Neural cell (in vitro differentiated cells): ENCODE data around the gene NES. TPM values are rescaled to one million over a fixed set of nuclear protein-coding genes. Genes with fewer than 3 reads are reported as not detected.

Experiments
- H2AFZ ChIP-seq: fragments of 200-600, 300-800 bp; sonication (generic), shearing (Covaris generic); 2 replicates; pipeline ENCODE4 v1.6.0; 2014; ENCODE audit warnings: low read depth, mild to moderate bottlenecking, antibody characterized with exemption, low read length, moderate library complexity
- H3F3A ChIP-seq: fragments of 200-600 bp; shearing (Covaris generic); 2 replicates; pipeline ENCODE4 v1.6.1; 2016; ENCODE audit warnings: mild to moderate bottlenecking, moderate library complexity, mixed read lengths, antibody characterized with exemption, low read length; ENCODE audit not compliant: insufficient read depth, poor library complexity, severe bottlenecking
- H3K27ac ChIP-seq: fragments of 200-600, 300-800 bp; sonication (generic), shearing (Covaris generic); 2 replicates; pipeline ENCODE4 v1.5.1; 2014; ENCODE audit warnings: mild to moderate bottlenecking, low read length, moderate library complexity
- H3K27me3 ChIP-seq: fragments of 300-800, 200-600 bp; sonication (generic), shearing (Covaris generic); 2 replicates; pipeline ENCODE4 v1.6.0; 2014; ENCODE audit warnings: mild to moderate bottlenecking, low read depth, low read length, moderate library complexity; ENCODE audit not compliant: insufficient read depth
- H3K36me3 ChIP-seq: fragments of 300-800, 200-600 bp; sonication (generic), shearing (Covaris generic); 2 replicates; pipeline ENCODE4 v1.5.1; 2014; ENCODE audit warnings: mild to moderate bottlenecking, antibody characterized with exemption, low read length, moderate library complexity; ENCODE audit not compliant: insufficient read depth
- H3K4me2 ChIP-seq: fragments of 300-800, 200-600 bp; sonication (generic), shearing (Covaris generic); 2 replicates; pipeline ENCODE4 v1.6.0; 2014; ENCODE audit warnings: mild to moderate bottlenecking, low read length
- H3K4me3 ChIP-seq: fragments of 300-800, 200-600 bp; sonication (generic), shearing (Covaris generic); 2 replicates; pipeline ENCODE4 v1.5.1; 2014; ENCODE audit warnings: mild to moderate bottlenecking, low read length, moderate library complexity
- H3K79me2 ChIP-seq: fragments of 200-600 bp; shearing (Covaris generic); replicated peaks from 2 replicates; pipeline ENCODE4 v1.6.0; 2014; ENCODE audit warnings: mild to moderate bottlenecking, low read length, moderate library complexity; ENCODE audit not compliant: insufficient read depth
- H3K9ac ChIP-seq: fragments of 300-800, 200-600 bp; sonication (generic), shearing (Covaris generic); 2 replicates; pipeline ENCODE4 v1.6.1; 2016; ENCODE audit warnings: mild to moderate bottlenecking, low read length, mixed read lengths
- H3K9me2 ChIP-seq: fragments of 200-600 bp; shearing (Covaris generic); 2 replicates; pipeline ENCODE4 v1.6.1; 2016; ENCODE audit warnings: mild to moderate bottlenecking, low read length, mixed read lengths; ENCODE audit not compliant: insufficient read depth
- H3K9me3 ChIP-seq: fragments of 200-600, 300-800 bp; sonication (generic), shearing (Covaris generic); 2 replicates; pipeline ENCODE4 v1.6.1; 2016; ENCODE audit warnings: mild to moderate bottlenecking, mixed run types, low read length, moderate library complexity, mixed read lengths
- H4K20me1 ChIP-seq: fragments of 200-600 bp; shearing (Covaris generic); 2 replicates; pipeline ENCODE4 v1.6.1; 2016; ENCODE audit warnings: mild to moderate bottlenecking, mixed run types; ENCODE audit not compliant: insufficient read depth
- CTCF ChIP-seq: fragments of 450-650 bp; IDR thresholded peaks from 2 replicates; pipeline ENCODE4 v1.5.1; 2014; ENCODE audit warnings: antibody characterized with exemption, mild to moderate bottlenecking, moderate library complexity; ENCODE audit not compliant: poor library complexity, severe bottlenecking
- EP300 ChIP-seq: fragments of 450-650 bp; conservative IDR thresholded peaks from 2 replicates; pipeline ENCODE4 v1.6.1; 2014; ENCODE audit warnings: antibody characterized with exemption, mild to moderate bottlenecking, moderate library complexity; ENCODE audit not compliant: poor library complexity, severe bottlenecking
- EZH2 ChIP-seq: fragments of 200-600, 300-800 bp; shearing (Covaris generic), sonication (generic); IDR thresholded peaks from 2 replicates; pipeline ENCODE4 v1.6.1; 2014; ENCODE audit warnings: antibody characterized with exemption, low read length, borderline replicate concordance, mild to moderate bottlenecking; ENCODE audit not compliant: insufficient read depth, poor library complexity, severe bottlenecking
- MXI1 ChIP-seq: fragments of 450-650 bp; conservative IDR thresholded peaks from 2 replicates; pipeline ENCODE4 v1.6.1; 2014; ENCODE audit warnings: antibody characterized with exemption, mild to moderate bottlenecking; ENCODE audit not compliant: poor library complexity, severe bottlenecking
- POLR2AphosphoS5 ChIP-seq: IDR thresholded peaks from 2 replicates; pipeline ENCODE4 v1.6.1; 2012
- RAD21 ChIP-seq: fragments of 450-650 bp; conservative IDR thresholded peaks from 2 replicates; pipeline ENCODE4 v1.6.1; 2014; ENCODE audit warnings: antibody characterized with exemption, mild to moderate bottlenecking, moderate library complexity
- REST ChIP-seq: IDR thresholded peaks from 2 replicates; pipeline ENCODE4 v1.6.1; 2012; ENCODE audit warnings: borderline replicate concordance
- SMC3 ChIP-seq: fragments of 450-650 bp; conservative IDR thresholded peaks from 2 replicates; pipeline ENCODE4 v1.6.1; 2014; ENCODE audit warnings: antibody characterized with exemption, mild to moderate bottlenecking, moderate library complexity; ENCODE audit not compliant: poor library complexity
- TAF1 ChIP-seq: IDR thresholded peaks from 2 replicates; pipeline ENCODE4 v1.6.1; 2012; ENCODE audit warnings: low read depth
- polyA plus RNA-seq: library from polyadenylated mRNA; depleted of rRNA; stranded (reverse); fragments of >200 nt; gene quantifications from 2 replicates; pipeline ENCODE4 v1.2.3, GENCODE V29; 2014

Gene NES
- polyA plus RNA-seq, 1 donor from 2014 or later = 9.9 TPM

GRCh38 chr1:156721131-156721530 lies 43.9 kb upstream of the NES start:
- TF ChIP-seq REST (no peak), SMC3 (no peak), EP300 (no peak), MXI1 (no peak)
- Histone ChIP-seq H3F3A (no peaks in the 10 kb centered on the region), H2AFZ (no peak overlapping the region), H3K9me3 (no peaks in the 10 kb centered on the region), H3K36me3 (peaks cover 9% of the 10 kb centered on the region), H3K27ac (no peak overlapping the region), H3K9me2 (no peaks in the 10 kb centered on the region), H4K20me1 (peaks cover 3% of the 10 kb centered on the region), H3K4me2 (no peak overlapping the region), H3K79me2 (peaks cover 19% of the 10 kb centered on the region), H3K27me3 (no peaks in the 10 kb centered on the region), H3K4me3 (no peak overlapping the region), H3K9ac (no peak overlapping the region)

- Histone ChIP-seq H3K9me3 (no peaks in the 10 kb centered on the region), H3K36me3 (no peaks in the 10 kb centered on the region), H2AFZ (no peak overlapping the region), H3K4me2 (no peak overlapping the region), H3K27ac (no peak overlapping the region), H3K9me2 (no peaks in the 10 kb centered on the region), H3F3A (no peaks in the 10 kb centered on the region), H3K4me3 (no peak overlapping the region), H3K27me3 (no peaks in the 10 kb centered on the region), H3K9ac (no peak overlapping the region), H4K20me1 (no peaks in the 10 kb centered on the region), H3K79me2 (no peaks in the 10 kb centered on the region)
- TF ChIP-seq CTCF (no peak), EP300 (no peak), POLR2AphosphoS5 (no peak), EZH2 (no peak), TAF1 (no peak)
These were observed 40.1 kb upstream of the NES start for GRCh38 chr1:156717351-156717750.

- TF ChIP-seq EZH2 = no peak
- no peak for TF ChIP-seq POLR2AphosphoS5
- no peak for TF ChIP-seq CTCF
- no peak for TF ChIP-seq RAD21
- TF ChIP-seq EP300 = no peak
- TF ChIP-seq TAF1 = no peak
- TF ChIP-seq MXI1 = no peak
- no peak for TF ChIP-seq REST
- no peak for TF ChIP-seq SMC3
- Histone ChIP-seq H3K9me3 (no peaks in the 10 kb centered on the region), H2AFZ (no peak overlapping the region), H3K27me3 (no peaks in the 10 kb centered on the region), H3K9ac (no peak overlapping the region), H3K9me2 (no peaks in the 10 kb centered on the region), H3K4me3 (no peak overlapping the region), H3K79me2 (no peaks in the 10 kb centered on the region), H3K36me3 (no peaks in the 10 kb centered on the region), H3K27ac (no peak overlapping the region), H3F3A (no peaks in the 10 kb centered on the region), H3K4me2 (no peak overlapping the region), H4K20me1 (no peaks in the 10 kb centered on the region)
These were observed 37.6 kb upstream of the NES start for GRCh38 chr1:156714830-156715229.
